NB4 (cell line): Measurements from ENCODE around the gene SHB.

ENCODE experiments used
- CTCF ChIP-seq: IDR thresholded peaks from one replicate; pipeline ENCODE4 v1.5.1; 2012; ENCODE audit warnings: low read depth, low read length
- POLR2A ChIP-seq: IDR thresholded peaks from 2 replicates; pipeline ENCODE4 v1.6.1; 2011; ENCODE audit warnings: mild to moderate bottlenecking; ENCODE audit not compliant: insufficient read length; ENCODE audit errors: extremely low read depth

DNA sequence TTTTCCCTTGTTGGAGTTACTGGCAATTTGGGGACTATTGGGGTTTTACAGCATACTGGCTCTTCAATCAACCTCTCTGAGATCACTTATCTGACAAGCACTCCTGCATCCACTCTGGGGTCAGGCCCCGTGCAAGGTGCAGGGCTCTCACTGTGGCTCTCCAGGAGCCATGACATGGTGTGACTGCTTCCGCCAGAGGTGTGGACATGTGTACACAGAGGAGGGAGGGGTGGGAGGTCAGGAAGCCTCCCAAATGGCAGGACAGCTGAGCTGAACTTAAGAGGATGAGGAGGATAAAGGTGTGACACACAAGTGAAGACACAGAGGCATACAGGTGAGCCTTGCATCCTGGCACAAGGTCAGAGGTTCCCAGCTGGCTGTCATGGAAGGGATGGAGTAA lies 24.3 kb downstream of the SHB start:
- TF ChIP-seq CTCF (no peak), POLR2A (no peak)
